H9 (cell line): ENCODE data around the gene IFNGR1. TPM values are rescaled to one million over a fixed set of nuclear protein-coding genes. Genes with fewer than 3 reads are reported as not detected.

Experiments used
- DNase-seq: peaks from one replicate; pipeline ENCODE4 v3.0.0-alpha.2; 2017
- H2AFZ ChIP-seq: one replicate; pipeline ENCODE4 v1.6.1; 2013; ENCODE audit warnings: mild to moderate bottlenecking, low read length, control low read depth, moderate library complexity
- H2AK5ac ChIP-seq: 2 replicates; pipeline ENCODE4 v1.6.1; 2013; ENCODE audit warnings: low read length, control low read depth, mixed read lengths; ENCODE audit not compliant: insufficient read length
- H2BK120ac ChIP-seq: one replicate; pipeline ENCODE4 v1.6.1; 2013; ENCODE audit warnings: low read depth, mild to moderate bottlenecking, low read length, control low read depth, inconsistent platforms; ENCODE audit not compliant: poor library complexity, severe bottlenecking
- H2BK12ac ChIP-seq: 2 replicates; pipeline ENCODE4 v1.6.1; 2013; ENCODE audit warnings: low read length, control low read depth, mixed read lengths, low read depth; ENCODE audit not compliant: insufficient read length
- H2BK15ac ChIP-seq: 2 replicates; pipeline ENCODE4 v1.6.1; 2013; ENCODE audit warnings: low read depth, low read length, control low read depth
- H2BK20ac ChIP-seq: one replicate; pipeline ENCODE4 v1.6.1; 2013; ENCODE audit warnings: low read depth, mild to moderate bottlenecking, low read length, control low read depth, inconsistent platforms; ENCODE audit not compliant: poor library complexity, severe bottlenecking
- H2BK5ac ChIP-seq: 2 replicates; pipeline ENCODE4 v1.6.1; 2013; ENCODE audit warnings: low read length, control low read depth, mixed read lengths; ENCODE audit not compliant: insufficient read length
- H3K14ac ChIP-seq: 2 replicates; pipeline ENCODE4 v1.6.1; 2013; ENCODE audit warnings: low read length, control low read depth; ENCODE audit not compliant: insufficient read depth
- H3K18ac ChIP-seq: 2 replicates; pipeline ENCODE4 v1.6.1; 2013; ENCODE audit warnings: low read depth, mild to moderate bottlenecking, mixed read lengths, low read length, control low read depth; ENCODE audit not compliant: insufficient read length
- H3K23ac ChIP-seq: 2 replicates; pipeline ENCODE4 v1.6.1; 2013; ENCODE audit warnings: low read length, control low read depth, mixed read lengths, low read depth; ENCODE audit not compliant: insufficient read length
- H3K23me2 ChIP-seq: 2 replicates; pipeline ENCODE4 v1.6.1; 2013; ENCODE audit warnings: low read depth, mild to moderate bottlenecking, mixed read lengths, low read length, control low read depth; ENCODE audit not compliant: insufficient read length, poor library complexity, severe bottlenecking
- H3K27ac ChIP-seq: 2 replicates; pipeline ENCODE4 v1.5.1; 2013; ENCODE audit warnings: low read length, control low read depth, mixed read lengths, low read depth; ENCODE audit not compliant: insufficient read length
- H3K27me3 ChIP-seq: 2 replicates; pipeline ENCODE4 v1.6.1; 2013; ENCODE audit warnings: low read length, control low read depth, inconsistent platforms; ENCODE audit not compliant: insufficient read depth
- H3K4ac ChIP-seq: 2 replicates; pipeline ENCODE4 v1.6.1; 2013; ENCODE audit warnings: low read depth, mild to moderate bottlenecking, control low read depth, inconsistent platforms, low read length, moderate library complexity
- H3K4me1 ChIP-seq: 2 replicates; pipeline ENCODE4 v1.6.1; 2013; ENCODE audit warnings: low read length, control low read depth, inconsistent platforms; ENCODE audit not compliant: insufficient read depth
- H3K4me2 ChIP-seq: 2 replicates; pipeline ENCODE4 v1.6.1; 2013; ENCODE audit warnings: low read length, control low read depth, mixed read lengths; ENCODE audit not compliant: insufficient read length, insufficient read depth
- H3K56ac ChIP-seq: 2 replicates; pipeline ENCODE4 v1.6.1; 2013; ENCODE audit warnings: low read depth, mild to moderate bottlenecking, mixed read lengths, low read length, control low read depth; ENCODE audit not compliant: insufficient read length
- H3K79me1 ChIP-seq: 2 replicates; pipeline ENCODE4 v1.6.1; 2013; ENCODE audit warnings: low read depth, mild to moderate bottlenecking, moderate library complexity, low read length, control low read depth, inconsistent platforms; ENCODE audit not compliant: insufficient read depth, poor library complexity, severe bottlenecking
- H3K79me2 ChIP-seq: 2 replicates; pipeline ENCODE4 v1.6.1; 2013; ENCODE audit warnings: low read length, control low read depth, inconsistent platforms; ENCODE audit not compliant: insufficient read depth
- H3K9ac ChIP-seq: 2 replicates; pipeline ENCODE4 v1.6.1; 2013; ENCODE audit warnings: low read length, control low read depth, mixed read lengths; ENCODE audit not compliant: insufficient read length; ENCODE audit errors: extremely low read depth
- H3K9me3 ChIP-seq: one replicate; pipeline ENCODE4 v1.6.1; 2013; ENCODE audit warnings: low read depth, low read length, inconsistent platforms; ENCODE audit not compliant: control insufficient read depth
- H3T11ph ChIP-seq: one replicate; pipeline ENCODE4 v1.6.1; 2013; ENCODE audit warnings: mild to moderate bottlenecking, low read length, control low read depth, inconsistent platforms
- H4K20me1 ChIP-seq: one replicate; pipeline ENCODE4 v1.6.1; 2013; ENCODE audit not compliant: control insufficient read depth, insufficient read length, insufficient read depth
- H4K5ac ChIP-seq: 2 replicates; pipeline ENCODE4 v1.6.1; 2013; ENCODE audit warnings: low read depth, mild to moderate bottlenecking, mixed read lengths, low read length, control low read depth; ENCODE audit not compliant: insufficient read length
- H4K8ac ChIP-seq: replicated peaks from 2 replicates; pipeline ENCODE4 v1.6.1; 2013; ENCODE audit warnings: low read length, control low read depth, mixed read lengths, low read depth; ENCODE audit not compliant: insufficient read length
- H4K91ac ChIP-seq: 2 replicates; pipeline ENCODE4 v1.6.1; 2013; ENCODE audit warnings: low read depth, mild to moderate bottlenecking, moderate library complexity, mixed read lengths, low read length, control low read depth; ENCODE audit not compliant: insufficient read length
- H3K27ac Mint-ChIP-seq, 3 experiments: 2 replicates in 2 of 3; 3 replicates in 1 of 3; pipeline ENCODE4 v1.8.0; 2020 to 2021; ENCODE audit warnings: mixed read lengths in 3 of 3, mild to moderate bottlenecking in 1 of 3, moderate library complexity in 1 of 3
- H3K27me3 Mint-ChIP-seq: 2 replicates; pipeline ENCODE4 v1.8.0; 2021; ENCODE audit warnings: low read depth, mild to moderate bottlenecking, moderate library complexity, mixed read lengths
- H3K36me3 Mint-ChIP-seq, 3 experiments: 2 replicates in 2 of 3; 3 replicates in 1 of 3; pipeline ENCODE4 v1.8.0; 2020 to 2021; ENCODE audit warnings: low read depth in 3 of 3, mixed read lengths in 3 of 3; ENCODE audit not compliant: insufficient read depth in 1 of 3
- H3K4me1 Mint-ChIP-seq, 2 experiments: 2 replicates each; pipeline ENCODE4 v1.8.0; 2020; ENCODE audit warnings: mixed read lengths in 2 of 2
- H3K4me3 Mint-ChIP-seq, 2 experiments: 2 replicates in 1 of 2; 3 replicates in 1 of 2; pipeline ENCODE4 v1.8.0; 2020 to 2021; ENCODE audit warnings: mild to moderate bottlenecking in 2 of 2, mixed read lengths in 2 of 2, moderate library complexity in 1 of 2
- H3K9me3 Mint-ChIP-seq, 2 experiments: 2 replicates in 1 of 2; 3 replicates in 1 of 2; pipeline ENCODE4 v1.8.0; 2020; ENCODE audit warnings: mild to moderate bottlenecking in 2 of 2, mixed read lengths in 2 of 2, moderate library complexity in 1 of 2
- CTCF ChIP-seq: fragments of 200-600 bp; sonication (generic); conservative IDR thresholded peaks from 3 replicates; pipeline ENCODE4 v1.8.0; 2021; ENCODE audit warnings: antibody characterized with exemption, mild to moderate bottlenecking
- WGBS: extraction: QIAGEN DNeasy Blood & Tissue Kit; methylation state at CpG from one replicate; pipeline ENCODE4 v1.1.7; 2013; ENCODE audit warnings: missing lambda C conversion rate, low lambda C conversion rate, mixed read lengths; ENCODE audit not compliant: insufficient read length; ENCODE audit errors: extremely low coverage; 5-methylcytosine and 5-hydroxymethylcytosine counted together
- total RNA-seq: library from RNA; stranded (reverse); gene quantifications from 2 replicates; pipeline ENCODE4 v1.2.1, GENCODE V29; 2021

Gene IFNGR1
- total RNA-seq, 1 experiment from 2014 or later = 32.2 TPM

GRCh38 chr6:137172734-137173431, 46.3 kb downstream of the IFNGR1 start:
- no peaks in the 10 kb centered on the region for H3K79me2 ChIP-seq
- H3K36me3 Mint-ChIP-seq = peaks cover 10 to 16% (median 13%) of the 10 kb centered on the region in 3 experiments; a peak in 6 of 7 replicates
- H4K5ac ChIP-seq = no peak overlapping the region
- H3T11ph ChIP-seq = no peak overlapping the region
- no peaks in the 10 kb centered on the region for H3K23me2 ChIP-seq
- H3K14ac ChIP-seq = no peak overlapping the region
- H2BK20ac ChIP-seq = no peak overlapping the region
- H3K27me3 ChIP-seq = no peaks in the 10 kb centered on the region
- H3K4me3 Mint-ChIP-seq = no peak overlapping the region
- no peaks in the 10 kb centered on the region for H4K20me1 ChIP-seq
- TF ChIP-seq CTCF = no peak
- peaks cover 27% of the 10 kb centered on the region in 2 experiments for H3K4me1 Mint-ChIP-seq
- H3K18ac ChIP-seq = no peak overlapping the region
- H3K9me3 ChIP-seq = no peaks in the 10 kb centered on the region
- peaks cover 4% of the 10 kb centered on the region; the same call in 1 of the 2 replicates for H3K4me1 ChIP-seq
- H2BK12ac ChIP-seq = no peak overlapping the region
- no peak overlapping the region for H2AK5ac ChIP-seq
- no peak overlapping the region for H4K91ac ChIP-seq
- no peak overlapping the region for H3K4me2 ChIP-seq
- no peak overlapping the region for H2BK120ac ChIP-seq
- no peak overlapping the region for H2AFZ ChIP-seq
- H3K27me3 Mint-ChIP-seq = peaks cover 6% of the 10 kb centered on the region
- H2BK15ac ChIP-seq = no peak overlapping the region
- H3K23ac ChIP-seq = no peak overlapping the region
- H3K27ac Mint-ChIP-seq = no peak overlapping the region; a peak in 1 of 7 replicates
- H3K4ac ChIP-seq = no peak overlapping the region
- H3K27ac ChIP-seq = no peak overlapping the region
- H3K56ac ChIP-seq = no peak overlapping the region
- H2BK5ac ChIP-seq = no peak overlapping the region
- peaks cover 9 to 24% of the 10 kb centered on the region in 2 experiments; a peak in 4 of 5 replicates for H3K9me3 Mint-ChIP-seq
- DNase-seq = no peak
- no peak overlapping the region for H4K8ac ChIP-seq
- WGBS = no CpG with 5 or more reads among the region's 11 CpGs
- H3K79me1 ChIP-seq = no peaks in the 10 kb centered on the region
- H3K9ac ChIP-seq = no peak overlapping the region
